NCI-H2196 (cell line): ENCODE results near the gene HEXD.
"Not testable (repeated sequence)": the region's sequence is repeated elsewhere in the genome, so short reads cannot be mapped to it uniquely, and the experiment has no call there.

ENCODE experiments used
- DNase-seq: peaks from one replicate; lab custom pipeline; 2025; ENCODE audit not compliant: unreplicated experiment; lab: John Stamatoyannopoulos, UW

The HEXD gene

GRCh38 chr17:82382220-82382932 is 35.8 kb upstream of the HEXD start:
- not testable (repeated sequence) for DNase-seq

- DNase-seq = no peak
Observed at GRCh38 chr17:82382933-82383255, 35.3 kb upstream of the HEXD start.

GRCh38 chr17:82383411-82383810 is 34.7 kb upstream of the HEXD start:
- DNase-seq = no peak

- DNase-seq = peak; percentile 45
Observed at GRCh38 chr17:82384051-82384729, 34.0 kb upstream of the HEXD start.

GRCh38 chr17:82384730-82385481 is 33.2 kb upstream of the HEXD start:
- DNase-seq = peak; percentile 95

DNA sequence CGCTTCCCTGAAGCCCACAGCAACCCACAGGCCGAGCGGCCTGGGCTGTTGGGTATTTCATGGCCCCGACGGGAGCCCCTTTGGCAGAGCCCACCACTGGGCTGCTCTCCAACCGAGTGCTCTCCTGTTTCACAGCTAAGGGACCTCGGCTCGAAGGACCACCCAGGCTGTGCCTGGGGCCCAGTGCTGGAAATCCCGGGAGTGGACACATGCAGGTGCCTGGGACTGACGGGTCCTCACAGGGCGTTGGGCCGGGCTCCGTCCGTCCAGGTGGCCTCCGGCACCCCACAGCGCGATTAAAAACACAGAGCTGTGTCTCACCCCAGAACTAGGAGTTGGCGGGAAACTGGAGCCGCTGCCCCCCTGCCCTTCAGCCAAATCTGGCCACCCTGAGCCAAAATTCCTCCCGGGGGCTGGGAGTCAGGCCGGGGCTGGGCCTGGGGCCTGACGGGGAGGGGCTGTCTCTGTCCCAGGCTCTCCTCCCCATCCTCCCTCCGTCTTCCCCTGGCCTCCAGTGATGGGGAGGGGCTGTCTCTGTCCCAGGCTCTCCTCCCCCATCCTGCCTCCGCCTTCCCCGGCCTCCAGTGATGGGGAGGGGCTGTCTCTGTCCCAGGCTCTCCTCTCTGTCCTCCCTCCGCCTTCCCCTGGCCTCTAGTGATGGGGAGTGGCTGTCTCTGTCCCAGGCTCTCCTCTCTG is 32.4 kb upstream of the HEXD start:
- DNase-seq = no peak

GRCh38 chr17:82386255-82386831 is 31.8 kb upstream of the HEXD start:
- DNase-seq = no peak

DNA sequence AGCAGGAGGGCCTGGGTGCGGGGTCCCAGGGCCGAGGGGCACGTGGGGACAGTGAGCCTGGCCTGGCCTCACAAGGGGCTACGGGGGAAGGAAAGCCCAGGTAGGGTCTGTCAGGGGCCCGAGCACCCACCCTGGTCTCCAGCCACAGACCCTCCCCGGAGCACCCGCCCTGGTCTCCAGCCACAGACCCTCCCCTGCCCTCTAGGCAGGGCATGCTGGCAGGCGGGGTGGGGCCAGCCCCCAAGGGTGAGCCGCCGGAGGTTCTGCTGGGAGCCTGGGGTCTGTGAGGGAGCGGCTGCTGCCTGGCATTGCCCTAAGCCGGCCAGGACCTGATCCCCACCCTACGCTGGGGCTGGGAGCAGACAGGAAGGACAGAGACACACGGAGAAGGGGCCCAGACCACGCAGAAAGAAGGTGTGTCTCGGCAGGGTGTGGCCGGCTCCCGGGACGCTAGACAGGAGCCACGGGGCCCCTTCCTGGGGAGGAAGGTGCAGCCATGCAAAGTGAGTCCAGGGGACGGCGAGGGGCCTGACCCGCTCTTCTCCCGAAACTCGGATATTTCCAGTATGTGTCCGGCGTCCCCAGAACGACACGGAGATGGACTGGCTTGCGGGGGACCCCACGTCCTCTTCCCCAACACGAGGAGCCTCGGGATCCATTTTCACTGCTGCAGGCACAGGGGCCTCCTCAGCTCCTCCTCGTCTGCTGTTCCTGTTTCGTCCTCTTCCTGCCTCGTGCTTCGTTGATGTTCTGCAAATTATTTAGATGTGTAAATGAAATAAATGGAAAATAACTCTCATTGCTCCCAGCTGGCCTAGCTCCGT is 31.1 kb upstream of the HEXD start:
- DNase-seq = no peak

GRCh38 chr17:82387705-82388106 is 30.4 kb upstream of the HEXD start:
- no peak for DNase-seq

- DNase-seq = peak; percentile 58
Observed at GRCh38 chr17:82388223-82388921, 29.8 kb upstream of the HEXD start.

DNA sequence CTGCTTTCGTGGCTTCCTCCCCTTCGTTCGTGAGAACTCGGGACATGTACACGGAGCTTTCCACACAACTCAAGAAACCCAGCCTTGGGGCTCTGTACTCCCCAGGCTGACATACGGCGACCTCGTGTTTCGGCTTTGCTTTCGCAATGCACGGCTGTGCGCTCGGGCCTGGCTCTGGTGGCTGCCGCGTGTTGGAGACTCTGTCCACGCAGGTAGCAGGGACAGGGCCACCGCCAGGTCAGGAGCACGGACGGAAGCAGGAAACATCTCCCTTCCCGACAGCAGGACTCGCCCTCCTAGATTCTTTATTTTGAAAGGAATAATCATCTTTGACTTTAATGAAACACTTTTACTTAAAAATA is 29.2 kb upstream of the HEXD start:
- no peak for DNase-seq

DNA sequence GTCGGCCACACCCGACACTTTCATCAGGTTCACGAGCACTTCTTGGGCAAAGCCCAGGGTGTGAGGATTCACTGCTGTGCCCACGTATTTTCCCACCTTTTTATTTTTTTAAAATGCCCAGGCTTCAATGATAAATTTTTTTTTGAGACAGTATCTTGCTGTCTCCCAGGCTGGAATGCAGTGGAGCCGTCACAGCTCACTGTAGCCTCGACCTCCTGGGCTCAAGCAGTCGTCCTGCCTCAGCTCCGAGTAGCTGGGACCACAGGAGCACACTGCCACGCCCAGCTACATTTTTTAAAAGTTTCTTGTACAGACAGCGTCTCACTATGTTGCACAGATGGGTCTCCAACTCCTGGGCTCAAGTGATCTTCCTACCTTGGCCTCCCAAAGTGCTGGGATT is 28.8 kb upstream of the HEXD start:
- DNase-seq = no peak

DNA sequence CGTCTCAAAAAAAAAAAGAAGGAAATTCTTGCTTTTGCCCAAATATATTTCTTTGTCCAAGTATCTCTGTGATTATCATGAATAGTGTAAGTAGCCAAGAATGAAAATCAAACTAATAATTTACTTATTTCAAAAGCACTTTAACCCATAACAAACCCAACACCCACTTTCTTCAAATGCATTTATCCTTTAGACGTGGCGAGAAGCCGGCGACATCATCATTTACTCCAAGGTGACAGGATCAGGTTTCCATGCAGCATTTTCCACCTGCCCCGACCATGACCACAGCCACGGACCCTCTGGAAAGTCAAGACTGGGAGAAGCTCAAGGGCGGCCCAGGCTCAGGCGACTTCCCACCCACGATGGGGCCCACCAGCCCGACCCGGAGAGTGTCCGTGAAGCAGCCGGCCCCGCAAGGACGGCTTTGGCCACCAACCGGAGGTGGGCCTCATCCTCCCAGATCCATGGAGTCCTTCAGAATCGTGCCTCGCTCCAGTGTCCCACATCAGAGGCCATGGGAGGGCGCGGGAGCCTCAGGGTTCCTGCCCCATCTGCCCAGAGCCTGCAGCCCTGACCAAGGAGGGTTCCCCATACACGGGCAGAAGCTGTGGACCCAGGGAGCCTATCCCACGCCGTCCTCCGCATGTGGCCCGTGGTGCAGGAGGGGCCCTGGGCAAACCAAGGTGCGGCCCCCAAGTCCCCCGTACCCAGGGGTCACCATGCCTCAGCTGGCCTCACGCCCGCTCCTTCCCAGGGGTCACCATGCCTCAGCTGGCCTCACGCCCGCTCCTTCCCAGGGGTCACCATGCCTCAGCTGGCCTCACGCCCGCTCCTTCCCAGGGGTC is 27.9 kb upstream of the HEXD start:
- no peak for DNase-seq

DNA sequence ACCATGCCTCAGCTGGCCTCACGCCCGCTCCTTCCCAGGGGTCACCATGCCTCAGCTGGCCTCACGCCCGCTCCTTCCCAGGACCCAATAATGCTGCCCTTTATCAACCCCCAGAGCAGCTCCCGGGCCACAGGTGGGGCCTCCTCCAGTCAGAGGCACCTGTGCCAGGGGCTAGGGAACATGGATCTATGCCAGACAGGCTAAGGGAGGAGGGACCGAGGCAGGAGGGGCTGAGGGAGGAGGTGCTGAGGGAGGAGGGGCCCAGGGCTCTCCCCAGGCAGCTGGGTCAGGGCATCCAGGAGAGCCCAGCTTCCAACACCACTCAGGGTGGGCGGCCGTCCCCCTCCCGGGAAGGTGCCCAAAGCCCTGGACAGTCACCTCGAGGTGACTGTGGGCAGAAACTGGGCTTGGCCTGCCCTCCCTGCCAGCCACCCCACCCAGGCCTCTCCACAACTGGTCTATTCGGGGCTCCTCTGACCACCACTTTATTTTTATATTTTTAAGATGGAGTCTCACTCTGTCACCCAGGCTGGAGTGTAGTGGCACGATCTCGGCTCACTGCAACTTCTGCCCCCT is 27.2 kb upstream of the HEXD start:
- DNase-seq = peak; percentile 50

GRCh38 chr17:82391496-82392066 is 26.6 kb upstream of the HEXD start:
- no peak for DNase-seq

GRCh38 chr17:82392209-82392920 is 25.8 kb upstream of the HEXD start:
- no peak for DNase-seq

DNA sequence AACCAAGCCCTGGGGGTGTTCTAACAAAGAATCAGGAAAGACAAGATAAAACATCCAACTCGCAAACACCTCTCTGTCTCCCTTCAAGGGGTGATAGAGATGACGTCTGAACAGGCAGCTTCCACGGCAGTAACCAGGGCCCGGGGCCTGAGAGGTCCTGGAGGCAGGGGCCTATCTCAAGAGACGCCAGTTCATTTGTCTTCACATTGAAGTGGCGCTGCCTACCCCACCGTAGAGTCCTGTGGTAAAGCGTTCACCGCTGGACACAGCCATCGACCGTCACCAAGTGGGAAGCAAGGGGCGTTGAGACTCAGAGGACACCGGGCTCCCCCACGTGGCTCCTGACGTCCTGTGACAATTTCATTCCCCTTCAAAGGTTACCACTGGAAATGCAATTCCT is 25.2 kb upstream of the HEXD start:
- no peak for DNase-seq

DNA sequence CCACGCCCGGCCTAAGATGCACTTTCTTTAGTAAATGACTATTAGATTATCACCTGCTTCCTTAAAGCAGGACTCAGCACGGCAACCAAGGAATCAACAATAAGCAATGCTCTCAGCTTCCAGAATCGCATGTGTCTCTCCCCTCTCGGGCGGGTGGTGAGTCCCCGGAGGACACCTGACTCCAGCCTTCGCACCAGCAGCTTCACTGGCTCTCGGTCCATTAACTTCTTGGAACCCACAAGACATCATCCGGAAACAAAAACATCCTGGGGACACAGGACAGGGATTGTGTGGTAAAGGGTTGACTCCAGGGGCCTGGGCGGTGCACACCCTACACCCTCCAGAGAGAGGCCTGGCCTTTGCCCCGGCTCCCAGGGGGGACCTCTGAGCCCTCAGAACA is 23.9 kb upstream of the HEXD start:
- no peak for DNase-seq
